ENCODE results near the gene LDLR.
"Not testable (repeated sequence)": the region's sequence is repeated elsewhere in the genome, so short reads cannot be mapped to it uniquely, and the experiment has no call there.

Gene LDLR

DNA sequence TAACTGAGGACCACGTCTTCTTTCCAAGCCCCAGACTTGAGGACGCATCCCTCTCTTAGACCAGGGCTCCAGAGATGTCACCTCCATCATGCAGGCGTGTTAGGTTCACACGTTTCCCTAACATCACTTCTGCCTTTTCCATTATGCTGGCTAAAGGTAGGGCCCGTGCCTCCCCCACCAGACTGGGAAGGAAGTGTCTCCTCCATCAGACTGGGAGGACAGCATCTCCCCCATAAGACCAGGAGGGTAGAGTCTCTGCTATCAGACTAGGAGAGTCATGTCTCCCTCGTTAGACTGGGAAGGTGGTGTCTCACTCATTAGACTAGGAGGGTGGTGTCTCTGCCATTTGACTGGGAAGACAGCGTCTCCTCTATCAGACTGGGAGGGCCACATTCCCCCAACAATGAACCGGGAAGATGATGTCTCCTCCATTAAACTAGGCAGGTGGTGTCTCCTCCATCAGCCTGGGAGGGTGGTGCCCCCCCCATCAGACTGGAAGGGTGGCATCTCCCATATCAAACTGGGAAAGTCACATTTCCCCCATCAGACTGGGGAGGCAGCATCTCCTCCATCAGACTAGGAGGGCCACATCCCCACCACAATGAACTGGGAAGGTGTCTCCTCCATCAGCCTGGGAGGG is 84.4 kb downstream of the LDLR start:
- no peak overlapping the region for H3K4me3 ChIP-seq (ENCODE audit: low read depth, low read length)
- TF ChIP-seq POLR2A (IDR thresholded peaks at IDR 0.05; ENCODE audit: extremely low read depth, insufficient read length) (no peak), MYC (IDR thresholded peaks at IDR 0.05; ENCODE audit: low read depth, low read length) (no peak)
- TF ChIP-seq, protein P1, sequence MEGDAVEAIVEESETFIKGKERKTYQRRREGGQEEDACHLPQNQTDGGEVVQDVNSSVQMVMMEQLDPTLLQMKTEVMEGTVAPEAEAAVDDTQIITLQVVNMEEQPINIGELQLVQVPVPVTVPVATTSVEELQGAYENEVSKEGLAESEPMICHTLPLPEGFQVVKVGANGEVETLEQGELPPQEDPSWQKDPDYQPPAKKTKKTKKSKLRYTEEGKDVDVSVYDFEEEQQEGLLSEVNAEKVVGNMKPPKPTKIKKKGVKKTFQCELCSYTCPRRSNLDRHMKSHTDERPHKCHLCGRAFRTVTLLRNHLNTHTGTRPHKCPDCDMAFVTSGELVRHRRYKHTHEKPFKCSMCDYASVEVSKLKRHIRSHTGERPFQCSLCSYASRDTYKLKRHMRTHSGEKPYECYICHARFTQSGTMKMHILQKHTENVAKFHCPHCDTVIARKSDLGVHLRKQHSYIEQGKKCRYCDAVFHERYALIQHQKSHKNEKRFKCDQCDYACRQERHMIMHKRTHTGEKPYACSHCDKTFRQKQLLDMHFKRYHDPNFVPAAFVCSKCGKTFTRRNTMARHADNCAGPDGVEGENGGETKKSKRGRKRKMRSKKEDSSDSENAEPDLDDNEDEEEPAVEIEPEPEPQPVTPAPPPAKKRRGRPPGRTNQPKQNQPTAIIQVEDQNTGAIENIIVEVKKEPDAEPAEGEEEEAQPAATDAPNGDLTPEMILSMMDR (IDR thresholded peaks at IDR 0.05; ENCODE audit: low read depth, low read length) = no peak
- TF ChIP-seq, protein P2, sequence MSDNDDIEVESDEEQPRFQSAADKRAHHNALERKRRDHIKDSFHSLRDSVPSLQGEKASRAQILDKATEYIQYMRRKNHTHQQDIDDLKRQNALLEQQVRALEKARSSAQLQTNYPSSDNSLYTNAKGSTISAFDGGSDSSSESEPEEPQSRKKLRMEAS (IDR thresholded peaks at IDR 0.05; ENCODE audit: low read depth, low read length) = no peak
- no peak for DNase-seq (ENCODE audit: low read depth)

DNA sequence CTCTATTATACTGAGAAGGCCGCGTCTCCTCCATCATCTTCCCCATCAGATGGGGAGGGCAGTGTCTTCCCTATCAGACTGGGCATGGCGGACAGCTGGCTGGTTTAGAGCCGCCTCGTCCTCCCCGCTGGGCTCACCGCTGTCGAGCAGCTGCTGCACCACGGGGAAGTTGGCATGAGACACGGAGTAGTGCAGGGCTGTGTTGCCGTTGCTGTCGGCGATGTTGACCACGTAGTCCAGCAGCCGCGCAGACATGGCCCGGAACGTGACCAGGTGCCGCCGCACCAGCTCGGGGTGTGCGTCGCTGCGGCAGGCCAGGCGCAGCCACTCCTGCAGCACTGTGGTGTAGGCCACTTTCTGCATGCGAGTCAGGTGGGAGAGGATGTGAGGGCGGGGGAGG is 85.1 kb downstream of the LDLR start:
- no peak for DNase-seq (ENCODE audit: low read depth)
- TF ChIP-seq MYC (IDR thresholded peaks at IDR 0.05; ENCODE audit: low read depth, low read length) = no peak
- no peak overlapping the region for H3K4me3 ChIP-seq (ENCODE audit: low read depth, low read length)

DNA sequence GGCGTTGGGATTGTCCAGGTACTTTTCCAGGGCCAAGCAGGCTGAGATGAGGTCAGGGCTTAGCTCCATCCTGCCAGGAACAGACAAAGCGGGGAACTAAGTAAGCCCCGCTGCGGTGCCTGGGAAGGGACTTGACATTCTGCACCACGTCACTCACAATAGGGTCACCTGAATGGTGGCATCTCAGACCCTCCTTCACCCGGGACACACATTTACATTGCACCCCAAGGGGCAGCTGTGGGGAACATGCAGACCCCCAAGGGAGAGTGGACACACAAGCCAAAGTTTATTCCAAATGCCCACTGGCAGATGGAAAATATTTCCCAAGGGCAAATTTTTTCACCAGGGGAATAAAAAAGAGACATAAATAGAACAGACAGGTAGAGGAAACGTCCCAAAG is 86.7 kb downstream of the LDLR start:
- TF ChIP-seq POLR2A (IDR thresholded peaks at IDR 0.05; ENCODE audit: extremely low read depth, insufficient read length) = no peak
- TF ChIP-seq MYC (IDR thresholded peaks at IDR 0.05; ENCODE audit: low read depth, low read length) = no peak
- TF ChIP-seq, protein P1 (IDR thresholded peaks at IDR 0.05; ENCODE audit: low read depth, low read length) = no peak
- TF ChIP-seq, protein P2 (IDR thresholded peaks at IDR 0.05; ENCODE audit: low read depth, low read length) = no peak
- DNase-seq (ENCODE audit: low read depth) = no peak
- no peak overlapping the region for H3K4me3 ChIP-seq (ENCODE audit: low read depth, low read length)

DNA sequence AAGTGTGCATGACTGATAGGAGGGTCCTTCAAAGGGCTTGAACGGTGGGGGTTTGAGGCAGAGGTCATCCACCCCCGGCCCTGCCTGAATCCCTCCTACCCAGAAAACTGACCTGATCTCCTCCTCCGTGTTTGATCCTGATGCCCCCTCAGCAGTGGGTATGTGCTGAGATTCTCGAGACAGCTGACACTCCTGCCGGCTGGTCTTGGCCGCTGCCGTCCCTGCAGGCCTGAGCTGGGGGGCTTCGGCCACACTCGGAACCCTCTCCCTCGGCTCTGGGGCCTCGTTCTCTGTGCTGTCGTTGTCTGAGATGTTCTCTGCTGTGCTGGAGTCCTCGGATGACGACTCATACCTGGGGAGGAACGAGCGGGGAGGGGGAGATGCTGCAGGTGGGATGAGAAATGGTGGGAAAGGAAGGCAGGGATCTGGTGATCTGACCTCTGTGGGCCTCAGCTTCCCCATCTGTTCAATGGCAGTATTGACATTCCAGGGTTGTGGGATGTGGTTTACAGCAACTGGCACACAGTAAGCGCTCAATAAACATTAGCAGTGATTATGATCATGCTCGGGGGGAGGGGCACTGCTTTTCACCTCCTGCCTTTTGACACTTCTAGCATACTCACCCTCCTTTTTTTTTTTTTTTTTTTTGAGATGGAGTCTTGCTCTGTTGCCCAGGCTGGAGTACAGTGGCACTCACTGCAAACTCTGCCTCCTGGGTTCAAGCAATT is 87.4 kb downstream of the LDLR start:
- no peak for DNase-seq (ENCODE audit: low read depth)
- no peak for TF ChIP-seq MYC (IDR thresholded peaks at IDR 0.05; ENCODE audit: low read depth, low read length)
- TF ChIP-seq, protein P2 (IDR thresholded peaks at IDR 0.05; ENCODE audit: low read depth, low read length) = no peak
- no peak for TF ChIP-seq POLR2A (IDR thresholded peaks at IDR 0.05; ENCODE audit: extremely low read depth, insufficient read length)
- TF ChIP-seq, protein P1 (IDR thresholded peaks at IDR 0.05; ENCODE audit: low read depth, low read length) = no peak

DNA sequence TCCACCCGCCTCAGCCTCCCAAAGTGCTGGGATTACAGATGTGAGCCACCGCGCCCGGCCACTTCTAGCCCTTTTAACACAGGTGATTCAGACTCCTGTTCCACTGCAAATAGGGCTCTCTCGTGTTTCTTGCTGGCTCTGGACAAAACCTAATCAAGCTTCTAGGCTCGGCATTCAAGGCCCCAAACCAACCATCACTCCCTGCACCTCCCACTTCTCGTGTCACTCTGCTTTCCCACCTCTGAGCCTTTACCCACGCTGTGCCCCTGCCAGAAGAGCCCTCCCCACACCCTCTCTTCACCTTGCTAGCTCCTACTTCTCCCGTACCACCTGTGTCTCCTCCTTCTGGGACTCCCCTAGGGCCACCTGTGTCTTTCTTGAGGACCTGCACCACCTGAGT is 88.3 kb downstream of the LDLR start:
- H3K4me3 ChIP-seq (ENCODE audit: low read depth, low read length) = no peak overlapping the region
- no peak for DNase-seq (ENCODE audit: low read depth)
- no peak for TF ChIP-seq MYC (IDR thresholded peaks at IDR 0.05; ENCODE audit: low read depth, low read length)
- TF ChIP-seq POLR2A (IDR thresholded peaks at IDR 0.05; ENCODE audit: extremely low read depth, insufficient read length) = no peak
- TF ChIP-seq, protein P1 (IDR thresholded peaks at IDR 0.05; ENCODE audit: low read depth, low read length) = no peak
- TF ChIP-seq, protein P2 (IDR thresholded peaks at IDR 0.05; ENCODE audit: low read depth, low read length) = no peak

More for the DNA sequence above, 87.4 kb downstream of the LDLR start:
- H3K4me3 ChIP-seq (ENCODE audit: low read depth, low read length) = no peak overlapping the region

DNA sequence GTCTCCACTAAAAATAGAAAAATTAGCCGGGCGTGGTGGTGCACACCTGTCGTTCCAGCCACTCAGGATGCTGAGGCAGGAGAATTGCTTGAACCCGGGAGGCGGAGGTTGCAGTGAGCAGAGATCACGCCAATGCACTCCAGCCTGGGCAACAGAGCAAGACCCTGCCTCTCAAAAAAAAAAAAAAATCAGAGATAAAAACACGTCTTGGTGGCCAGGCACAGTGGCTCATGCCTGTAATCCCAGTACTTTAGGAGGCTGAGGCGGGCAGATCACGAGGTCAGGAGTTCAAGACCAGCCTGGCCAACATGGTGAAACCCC is 89.8 kb downstream of the LDLR start:
- not testable (repeated sequence) for DNase-seq (ENCODE audit: low read depth); H3K4me3 ChIP-seq (ENCODE audit: low read depth, low read length)

All from NB4 (cell line).